Measurements from ENCODE around the gene FBXO8. TPM values are rescaled to one million over a fixed set of nuclear protein-coding genes. Genes with fewer than 3 reads are reported as not detected.

FBXO8 gene
- total RNA-seq, result 15.5 and 17.2 TPM in 2 replicates

DNA sequence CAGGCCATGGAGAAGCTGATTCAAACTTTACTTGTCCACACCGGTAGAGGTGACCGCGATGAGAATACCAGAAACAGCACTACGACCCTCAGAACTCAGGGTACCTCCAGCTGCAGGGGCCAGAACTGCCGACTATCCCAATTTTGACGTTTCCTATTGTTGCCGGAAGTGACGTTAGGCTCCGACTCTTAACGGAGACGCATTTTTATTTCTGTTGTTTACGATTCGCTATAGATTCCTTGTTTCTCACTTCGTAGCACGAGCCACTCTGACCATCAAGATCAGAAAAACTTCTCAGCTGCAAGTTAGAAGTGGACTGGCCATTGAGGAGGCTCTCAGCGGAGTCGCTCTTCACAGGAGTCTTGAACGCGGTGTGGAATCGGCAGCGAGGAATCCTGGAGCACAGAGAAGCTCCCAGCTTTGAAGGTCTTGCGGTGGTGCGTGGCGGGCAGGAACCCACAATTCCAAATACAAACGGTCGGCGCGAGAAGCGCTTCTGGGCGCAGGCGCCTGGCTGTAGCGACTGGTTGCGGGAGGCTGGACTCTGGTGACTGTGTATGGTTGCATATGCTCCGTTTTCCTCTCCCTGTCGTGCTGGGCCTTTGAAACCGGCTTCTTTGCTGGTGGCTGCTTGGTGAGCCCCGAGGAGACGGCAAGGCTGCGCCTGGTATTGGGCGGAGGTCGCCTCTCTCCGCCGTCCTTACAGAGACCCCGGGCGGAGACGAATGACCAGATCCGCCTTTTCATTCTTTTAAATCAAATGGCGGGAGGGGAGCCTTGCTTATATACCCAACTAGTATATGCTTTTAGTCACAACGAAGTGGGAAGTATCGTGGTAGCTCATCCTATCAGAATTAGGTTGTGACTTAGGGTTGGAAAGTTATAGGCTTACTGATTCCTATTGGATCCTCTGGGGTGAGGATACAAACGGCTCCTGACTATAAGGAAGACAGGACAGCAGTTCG lies at the start of gene FBXO8, which contains the start of gene CEP44:
TSS of gene FBXO8 (minus strand) at position 161 of the 965 bp plus-strand sequence. CDS start 20,575 bp downstream, outside the sequence.
TSS of gene CEP44 (plus strand) at position 405 of the 965 bp plus-strand sequence. CDS start 15,211 bp downstream, outside the sequence.
- H3K36me3 Mint-ChIP-seq (ENCODE audit: low read depth), result peaks cover 20% of the 10 kb centered on the region

GRCh38 chr4:174332741-174333493 lies 49.5 kb upstream of the FBXO8 start:
- DNase-seq (ENCODE audit: low spot score), result no peak
- Mint-ChIP-seq H3K4me3 (ENCODE audit: low read depth) (no peak overlapping the region), H3K27ac (no peak overlapping the region), H3K27me3 (ENCODE audit: low read depth) (no peaks in the 10 kb centered on the region), H3K9me3 (no peaks in the 10 kb centered on the region), H3K4me1 (ENCODE audit: low read depth) (no peaks in the 10 kb centered on the region), H3K36me3 (ENCODE audit: low read depth) (no peaks in the 10 kb centered on the region)
- intact Hi-C loops (cut with micrococcal nuclease), result no loop called here

More for the DNA sequence above, at the start of gene FBXO8, which contains the start of gene CEP44:
- intact Hi-C loops (cut with micrococcal nuclease), result loop anchor here (1.0 to 10.0 kb wide), 4 partner anchors 35 to 949 kb away; partner anchors contain the start of genes HMGB2 and SAP30
- peaks cover 57% of the 10 kb centered on the region for H3K4me1 Mint-ChIP-seq (ENCODE audit: low read depth)
- H3K27ac Mint-ChIP-seq, result peak within 1 kb of the TSS; percentile 99
- peaks cover 8% of the 10 kb centered on the region for H3K9me3 Mint-ChIP-seq
- no peaks in the 10 kb centered on the region for H3K27me3 Mint-ChIP-seq (ENCODE audit: low read depth)
- DNase-seq (ENCODE audit: low spot score), result peak; percentile 61
- peak within 1 kb of the TSS; percentile 98 for H3K4me3 Mint-ChIP-seq (ENCODE audit: low read depth)

- Mint-ChIP-seq H3K27ac (no peak overlapping the region), H3K27me3 (ENCODE audit: low read depth) (no peaks in the 10 kb centered on the region), H3K9me3 (no peaks in the 10 kb centered on the region), H3K4me1 (ENCODE audit: low read depth) (no peaks in the 10 kb centered on the region), H3K4me3 (ENCODE audit: low read depth) (no peak overlapping the region), H3K36me3 (ENCODE audit: low read depth) (no peaks in the 10 kb centered on the region)
- DNase-seq (ENCODE audit: low spot score), result no peak
- intact Hi-C loops (cut with micrococcal nuclease), result no loop called here
Measured at GRCh38 chr4:174324725-174325124, 41.3 kb upstream of the FBXO8 start.

- no peak overlapping the region for H3K4me3 Mint-ChIP-seq (ENCODE audit: low read depth)
- no peaks in the 10 kb centered on the region for H3K36me3 Mint-ChIP-seq (ENCODE audit: low read depth)
- no peak overlapping the region for H3K27ac Mint-ChIP-seq
- no peaks in the 10 kb centered on the region for H3K4me1 Mint-ChIP-seq (ENCODE audit: low read depth)
- H3K9me3 Mint-ChIP-seq, result no peaks in the 10 kb centered on the region
- no peaks in the 10 kb centered on the region for H3K27me3 Mint-ChIP-seq (ENCODE audit: low read depth)
- intact Hi-C loops (cut with micrococcal nuclease), result no loop called here
- DNase-seq (ENCODE audit: low spot score), result no peak
Measured at GRCh38 chr4:174324236-174324635, 40.8 kb upstream of the FBXO8 start.

DNA sequence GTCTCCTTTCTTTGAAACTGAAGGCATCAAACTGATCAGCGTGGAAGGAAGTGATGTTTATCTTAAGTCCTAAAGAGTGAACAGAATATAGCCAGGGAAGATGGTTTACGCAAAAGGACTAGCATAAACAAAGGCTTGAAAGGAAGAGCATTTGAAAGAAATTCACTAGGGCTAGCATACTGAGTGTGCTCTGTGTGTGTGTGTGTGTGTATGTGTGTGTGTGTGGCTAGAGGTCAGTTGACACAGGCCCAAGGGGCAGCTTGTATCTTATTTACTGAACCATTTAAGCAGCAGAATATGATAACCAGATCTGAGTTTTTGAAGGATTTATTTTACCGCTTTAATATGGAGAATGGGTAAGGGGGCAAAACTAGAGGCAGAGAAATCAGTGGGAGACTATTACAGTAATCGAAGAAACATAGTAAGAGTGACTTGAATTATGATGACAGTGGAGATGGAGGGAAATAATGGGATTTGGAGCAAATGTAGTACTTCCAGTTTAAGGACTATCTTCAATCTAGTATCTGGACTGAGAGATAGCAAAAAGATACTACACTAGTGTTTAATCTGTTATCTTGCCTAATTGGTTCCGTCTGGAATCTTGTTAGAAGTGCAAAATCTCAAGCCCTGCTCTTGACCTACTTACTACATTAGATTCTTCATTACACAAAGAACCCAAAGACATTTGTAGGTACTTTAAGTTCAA lies 37.2 kb upstream of the FBXO8 start:
- Mint-ChIP-seq H3K27ac (no peak overlapping the region), H3K9me3 (no peaks in the 10 kb centered on the region), H3K27me3 (ENCODE audit: low read depth) (no peaks in the 10 kb centered on the region), H3K4me1 (ENCODE audit: low read depth) (no peaks in the 10 kb centered on the region), H3K4me3 (ENCODE audit: low read depth) (no peak overlapping the region), H3K36me3 (ENCODE audit: low read depth) (peaks cover 4% of the 10 kb centered on the region)
- no peak for DNase-seq (ENCODE audit: low spot score)
- intact Hi-C loops (cut with micrococcal nuclease), result no loop called here

DNA sequence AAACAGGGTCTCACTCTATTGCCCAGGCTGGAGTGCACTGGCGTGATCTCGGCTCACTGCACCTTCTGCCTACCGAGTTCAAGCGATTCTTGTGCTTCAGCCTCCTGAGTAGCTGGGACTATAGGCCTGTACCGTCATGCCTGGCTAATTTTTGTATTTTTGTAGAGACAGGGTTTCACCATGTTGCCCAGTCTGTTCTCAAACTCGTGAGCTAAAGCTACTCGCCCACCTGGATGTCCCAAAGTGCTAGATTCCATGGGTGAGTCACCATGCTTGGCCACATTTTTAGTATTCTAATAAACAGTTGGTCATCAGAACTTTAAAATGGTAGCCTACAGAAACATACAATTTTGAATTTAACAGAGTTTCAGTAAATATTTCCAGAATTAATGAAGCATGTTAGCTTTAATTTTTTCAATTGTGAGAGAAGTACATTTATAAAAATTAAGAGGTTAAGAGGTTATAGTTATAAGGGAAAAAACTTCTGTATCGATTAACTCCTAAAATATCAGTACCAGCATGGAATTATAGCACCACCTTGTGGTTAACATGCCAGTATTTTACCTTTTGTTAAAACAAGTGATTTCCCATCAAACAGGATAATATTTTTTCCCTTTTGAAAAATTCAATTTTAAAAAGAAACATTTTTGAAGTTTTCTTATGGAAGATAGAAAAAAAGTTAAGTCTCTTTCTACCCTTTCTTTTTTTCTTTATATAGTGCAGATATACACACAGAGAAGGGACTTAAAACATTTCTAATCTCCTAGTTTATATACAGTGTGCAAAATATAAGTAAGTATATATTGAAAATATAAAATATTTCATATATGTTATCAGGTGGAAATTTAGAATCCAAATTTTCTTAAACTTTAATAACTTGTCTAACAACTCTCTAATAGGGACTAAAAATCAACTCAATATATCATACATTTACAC lies 35.6 kb upstream of the FBXO8 start:
- H3K4me3 Mint-ChIP-seq (ENCODE audit: low read depth), result no peak overlapping the region
- H3K9me3 Mint-ChIP-seq, result no peaks in the 10 kb centered on the region
- no peaks in the 10 kb centered on the region for H3K4me1 Mint-ChIP-seq (ENCODE audit: low read depth)
- peaks cover 4% of the 10 kb centered on the region for H3K36me3 Mint-ChIP-seq (ENCODE audit: low read depth)
- DNase-seq (ENCODE audit: low spot score), result no peak
- intact Hi-C loops (cut with micrococcal nuclease), result loop anchor here (1.0 to 2.0 kb wide), 2 partner anchors 36 to 97 kb away; partner anchors contain the start of genes CEP44 and FBXO8
- H3K27me3 Mint-ChIP-seq (ENCODE audit: low read depth), result no peaks in the 10 kb centered on the region
- no peak overlapping the region for H3K27ac Mint-ChIP-seq

DNA sequence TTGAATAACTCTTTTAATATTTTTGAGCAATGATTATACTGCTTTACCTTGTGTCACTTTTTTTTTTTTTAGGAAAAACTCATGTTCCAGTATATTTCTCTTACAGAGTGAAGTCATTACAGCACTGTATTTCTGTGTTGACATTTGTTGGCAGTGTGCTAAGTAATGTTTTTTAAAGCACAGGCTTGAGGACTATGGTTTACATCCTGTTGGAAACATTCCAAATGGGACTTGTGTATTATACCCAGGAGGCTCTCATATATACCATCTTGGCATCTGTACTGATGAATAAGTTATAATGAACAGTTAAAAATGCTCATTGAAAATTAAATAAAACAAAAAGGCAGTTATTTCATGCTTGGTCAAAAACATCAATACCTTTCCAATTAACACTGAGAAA lies 34.1 kb upstream of the FBXO8 start:
- H3K4me1 Mint-ChIP-seq (ENCODE audit: low read depth), result peaks cover 3% of the 10 kb centered on the region
- intact Hi-C loops (cut with micrococcal nuclease), result no loop called here
- no peak overlapping the region for H3K27ac Mint-ChIP-seq
- H3K27me3 Mint-ChIP-seq (ENCODE audit: low read depth), result no peaks in the 10 kb centered on the region
- no peaks in the 10 kb centered on the region for H3K9me3 Mint-ChIP-seq
- H3K4me3 Mint-ChIP-seq (ENCODE audit: low read depth), result no peak overlapping the region
- peaks cover 13% of the 10 kb centered on the region for H3K36me3 Mint-ChIP-seq (ENCODE audit: low read depth)
- DNase-seq (ENCODE audit: low spot score), result no peak

GRCh38 chr4:174316954-174317353 lies 33.5 kb upstream of the FBXO8 start:
- no peak overlapping the region for H3K4me3 Mint-ChIP-seq (ENCODE audit: low read depth)
- H3K36me3 Mint-ChIP-seq (ENCODE audit: low read depth), result peaks cover 14% of the 10 kb centered on the region
- H3K4me1 Mint-ChIP-seq (ENCODE audit: low read depth), result peaks cover 3% of the 10 kb centered on the region
- no peaks in the 10 kb centered on the region for H3K27me3 Mint-ChIP-seq (ENCODE audit: low read depth)
- DNase-seq (ENCODE audit: low spot score), result no peak
- no peak overlapping the region for H3K27ac Mint-ChIP-seq
- H3K9me3 Mint-ChIP-seq, result no peaks in the 10 kb centered on the region
- intact Hi-C loops (cut with micrococcal nuclease), result no loop called here

DNA sequence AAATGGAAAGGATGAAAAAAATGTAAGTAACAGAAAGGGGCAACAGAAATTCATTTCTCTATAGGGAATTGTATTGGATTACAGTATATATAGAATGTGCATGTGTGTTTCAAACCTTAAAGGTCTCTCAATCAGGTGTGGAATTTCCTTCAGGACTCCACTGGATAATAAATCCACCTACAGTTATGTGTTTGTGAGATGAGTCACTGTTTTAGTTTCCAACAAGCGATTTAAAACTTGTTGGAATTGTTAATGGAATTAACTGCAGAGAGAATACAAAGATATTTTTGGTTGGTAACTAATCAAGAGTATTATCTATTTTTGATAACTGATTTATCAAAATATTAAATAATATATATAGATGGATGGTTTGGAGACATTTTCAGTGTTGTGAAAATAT lies 33.1 kb upstream of the FBXO8 start:
- Mint-ChIP-seq H3K4me3 (ENCODE audit: low read depth) (no peak overlapping the region), H3K36me3 (ENCODE audit: low read depth) (peaks cover 14% of the 10 kb centered on the region), H3K4me1 (ENCODE audit: low read depth) (peaks cover 3% of the 10 kb centered on the region), H3K27ac (no peak overlapping the region), H3K27me3 (ENCODE audit: low read depth) (no peaks in the 10 kb centered on the region), H3K9me3 (no peaks in the 10 kb centered on the region)
- intact Hi-C loops (cut with micrococcal nuclease), result no loop called here
- DNase-seq (ENCODE audit: low spot score), result no peak

DNA sequence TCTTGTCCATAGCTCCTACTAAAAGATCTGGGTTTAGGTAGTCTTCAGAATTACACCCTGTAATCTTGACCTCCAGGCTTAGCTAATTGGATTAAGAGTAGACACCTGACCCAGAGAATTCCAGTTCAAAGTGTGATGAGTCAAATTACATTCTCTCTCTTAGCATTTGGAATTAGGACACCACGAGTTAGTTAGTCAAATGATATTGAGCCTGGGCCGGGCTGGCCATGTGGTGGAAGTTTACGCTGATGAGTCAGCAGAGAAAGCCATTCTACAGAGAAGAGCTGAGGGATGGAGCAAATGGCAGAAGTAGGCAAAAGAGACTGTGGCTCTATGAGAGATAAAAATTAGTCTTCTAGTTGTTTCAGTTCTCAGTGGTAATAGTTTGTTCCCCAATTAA lies 31.3 kb upstream of the FBXO8 start:
- intact Hi-C loops (cut with micrococcal nuclease), result no loop called here
- H3K9me3 Mint-ChIP-seq, result no peaks in the 10 kb centered on the region
- peaks cover 14% of the 10 kb centered on the region for H3K36me3 Mint-ChIP-seq (ENCODE audit: low read depth)

GRCh38 chr4:174314274-174314673 lies 30.8 kb upstream of the FBXO8 start:
- DNase-seq (ENCODE audit: low spot score), result no peak
- H3K4me3 Mint-ChIP-seq (ENCODE audit: low read depth), result no peak overlapping the region
- intact Hi-C loops (cut with micrococcal nuclease), result no loop called here
- H3K4me1 Mint-ChIP-seq (ENCODE audit: low read depth), result peaks cover 3% of the 10 kb centered on the region
- H3K27me3 Mint-ChIP-seq (ENCODE audit: low read depth), result no peaks in the 10 kb centered on the region
- peaks cover 14% of the 10 kb centered on the region for H3K36me3 Mint-ChIP-seq (ENCODE audit: low read depth)
- no peak overlapping the region for H3K27ac Mint-ChIP-seq
- H3K9me3 Mint-ChIP-seq, result no peaks in the 10 kb centered on the region

More for the DNA sequence above, 31.3 kb upstream of the FBXO8 start:
- DNase-seq (ENCODE audit: low spot score), result no peak
- Mint-ChIP-seq H3K4me1 (ENCODE audit: low read depth) (peaks cover 3% of the 10 kb centered on the region), H3K4me3 (ENCODE audit: low read depth) (no peak overlapping the region), H3K27me3 (ENCODE audit: low read depth) (no peaks in the 10 kb centered on the region), H3K27ac (no peak overlapping the region)
